Mucosa of rectum (tissue), 2 donors: Measurements from ENCODE around the gene IGSF22.
"Not testable (repeated sequence)": the region's sequence is repeated elsewhere in the genome, so short reads cannot be mapped to it uniquely, and the experiment has no call there.

Experiments
- H3K27ac ChIP-seq, 2 donors: one replicate each; pipeline ENCODE4 v1.7.0; 2013; ENCODE audit warnings: inconsistent platforms in 2 of 2, low read depth in 2 of 2, low read length in 2 of 2
- H3K27me3 ChIP-seq, 2 donors: one replicate each; pipeline ENCODE4 v1.7.0; 2013; ENCODE audit warnings: low read length in 2 of 2; ENCODE audit not compliant: control insufficient read depth in 2 of 2, insufficient read depth in 2 of 2
- H3K36me3 ChIP-seq, 2 donors: one replicate each; pipeline ENCODE4 v1.7.0; 2013; ENCODE audit warnings: low read length in 2 of 2; ENCODE audit not compliant: control insufficient read depth in 2 of 2, insufficient read depth in 2 of 2
- H3K4me1 ChIP-seq, 2 donors: one replicate each; pipeline ENCODE4 v1.7.0; 2013; ENCODE audit warnings: low read length in 2 of 2, mild to moderate bottlenecking in 1 of 2; ENCODE audit not compliant: control insufficient read depth in 2 of 2, insufficient read depth in 2 of 2
- H3K4me3 ChIP-seq, 2 donors: one replicate each; pipeline ENCODE4 v1.7.0; 2013; ENCODE audit warnings: low read length in 2 of 2
- H3K9ac ChIP-seq, 2 donors: one replicate each; pipeline ENCODE4 v1.7.0; 2013; ENCODE audit warnings: low read length in 2 of 2, low read depth in 1 of 2, mild to moderate bottlenecking in 1 of 2
- H3K9me3 ChIP-seq, 2 donors: one replicate each; pipeline ENCODE4 v1.7.0; 2013; ENCODE audit warnings: low read length in 2 of 2; ENCODE audit not compliant: control insufficient read depth in 2 of 2
- donor health status: healthy.
- donor health status: Normal muscosa, but diverticular disease.

Gene IGSF22

GRCh38 chr11:18671246-18671645 is 54.7 kb downstream of the IGSF22 start:
- Histone ChIP-seq H3K4me3 (no peak overlapping the region), H3K27ac (no peak overlapping the region), H3K9me3 (no peaks in the 10 kb centered on the region), H3K36me3 (no peaks in the 10 kb centered on the region), H3K4me1 (peaks cover 0 to 2% of the 10 kb centered on the region in 2 donors), H3K9ac (no peak overlapping the region), H3K27me3 (no peaks in the 10 kb centered on the region)

- H3K36me3 ChIP-seq = no peaks in the 10 kb centered on the region
- no peaks in the 10 kb centered on the region for H3K27me3 ChIP-seq
- H3K9me3 ChIP-seq = no peaks in the 10 kb centered on the region
- no peak overlapping the region for H3K9ac ChIP-seq
- no peak overlapping the region for H3K27ac ChIP-seq
- H3K4me3 ChIP-seq = no peak overlapping the region
- peaks cover 0 to 2% of the 10 kb centered on the region in 2 donors for H3K4me1 ChIP-seq
These were observed 56.3 kb downstream of the IGSF22 start for GRCh38 chr11:18669711-18670110.

DNA sequence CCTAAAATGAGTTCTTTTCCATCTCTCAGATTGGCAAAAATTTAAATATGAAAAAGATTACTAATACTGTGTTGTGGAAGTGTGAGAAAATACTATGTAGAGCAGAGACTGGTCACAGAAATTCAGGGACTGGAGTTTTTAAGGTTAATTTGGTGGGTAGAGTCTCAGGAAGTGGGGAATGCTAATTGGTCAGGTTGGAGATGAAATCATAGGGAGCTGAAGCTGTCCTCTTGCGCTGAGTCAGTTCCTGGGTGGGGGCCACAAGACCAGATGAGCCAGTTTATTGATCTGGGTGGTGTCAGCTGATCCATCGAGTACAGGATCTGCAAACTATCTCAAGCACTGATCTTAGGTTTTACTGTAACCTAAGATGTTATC is 56.8 kb downstream of the IGSF22 start:
- Histone ChIP-seq H3K9ac (no peak overlapping the region), H3K36me3 (no peaks in the 10 kb centered on the region), H3K4me1 (peaks cover 0 to 2% of the 10 kb centered on the region in 2 donors), H3K4me3 (no peak overlapping the region), H3K27ac (no peak overlapping the region), H3K27me3 (no peaks in the 10 kb centered on the region), H3K9me3 (no peaks in the 10 kb centered on the region)

GRCh38 chr11:18668131-18668530 is 57.9 kb downstream of the IGSF22 start:
- Histone ChIP-seq H3K36me3 (no peaks in the 10 kb centered on the region), H3K9ac (no peak overlapping the region), H3K4me3 (no peak overlapping the region), H3K9me3 (no peaks in the 10 kb centered on the region), H3K4me1 (peaks cover 0 to 2% of the 10 kb centered on the region in 2 donors), H3K27me3 (no peaks in the 10 kb centered on the region), H3K27ac (no peak overlapping the region)

DNA sequence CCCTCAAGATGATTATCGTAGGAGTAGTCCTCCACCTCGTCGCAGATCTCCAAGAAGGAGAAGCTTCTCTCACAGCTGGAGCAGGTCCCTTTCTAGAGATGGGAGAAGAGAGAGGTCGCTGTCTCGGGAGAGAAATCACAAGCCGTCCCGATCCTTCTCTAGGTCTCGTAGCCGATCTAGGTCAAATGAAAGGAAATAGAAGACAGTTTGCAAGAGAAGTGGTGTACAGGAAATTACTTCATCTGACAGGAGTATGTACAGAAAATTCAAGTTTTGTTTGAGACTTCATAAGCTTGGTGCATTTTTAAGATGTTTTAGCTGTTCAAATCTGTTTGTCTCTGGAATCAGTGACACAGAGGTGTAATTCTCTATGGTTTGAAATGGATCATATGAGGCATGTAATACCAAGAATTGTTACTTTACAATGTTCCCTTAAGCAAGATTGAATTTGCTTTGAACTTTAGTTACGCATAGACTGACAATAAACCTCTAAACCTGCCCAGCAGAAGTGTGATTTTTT is 60.6 kb downstream of the IGSF22 start:
- H3K4me1 ChIP-seq, H3K27ac ChIP-seq, H3K27me3 ChIP-seq, H3K9me3 ChIP-seq, H3K9ac ChIP-seq, H3K36me3 ChIP-seq, H3K4me3 ChIP-seq: not testable (repeated sequence)

DNA sequence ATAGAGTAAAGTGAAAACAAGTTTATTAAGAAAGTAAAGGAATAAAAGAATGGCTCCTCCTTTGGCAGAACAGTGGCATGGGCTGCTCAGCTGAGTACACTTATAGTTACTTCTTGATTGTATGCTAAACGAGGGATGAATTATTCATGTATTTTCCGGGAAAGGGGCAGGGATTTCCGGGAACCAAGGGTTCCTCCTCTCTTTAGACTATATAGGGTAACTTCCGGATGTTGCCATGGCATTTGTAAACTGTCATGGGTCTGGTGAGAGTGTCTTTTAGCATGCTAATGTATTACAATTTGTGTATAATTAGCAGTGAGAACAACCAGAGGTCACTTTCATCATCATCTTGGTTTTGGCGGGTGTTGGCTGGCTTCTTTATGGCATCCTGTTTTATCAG is 68.3 kb downstream of the IGSF22 start:
- Histone ChIP-seq H3K9me3 (no peaks in the 10 kb centered on the region), H3K27ac (no peak overlapping the region), H3K9ac (no peak overlapping the region), H3K36me3 (no peaks in the 10 kb centered on the region), H3K4me3 (no peak overlapping the region), H3K4me1 (no peaks in the 10 kb centered on the region), H3K27me3 (no peaks in the 10 kb centered on the region)
